Memory B cell (primary cell): Measurements from ENCODE around the gene CA10.

Experiments used
- ATAC-seq: fragments of 150-1000 bp; cut with Tn5 transposase; 2 replicates; pipeline ENCODE4 v1.10.0; 2021; ENCODE audit warnings: low read depth, mild to moderate bottlenecking, moderate library complexity
- DNase-seq, 2 donors: peaks; one replicate each; pipeline ENCODE4 v3.0.0; 2022; ENCODE audit warnings: low spot score in 2 of 2
- H3K27ac Mint-ChIP-seq: one replicate; pipeline ENCODE4 v1.8.0; 2022; ENCODE audit warnings: mild to moderate bottlenecking, moderate library complexity, mixed read lengths
- H3K27me3 Mint-ChIP-seq: one replicate; pipeline ENCODE4 v1.8.0; 2022; ENCODE audit warnings: mixed read lengths
- H3K36me3 Mint-ChIP-seq: one replicate; pipeline ENCODE4 v1.8.0; 2022; ENCODE audit warnings: mild to moderate bottlenecking, mixed read lengths
- H3K4me1 Mint-ChIP-seq: one replicate; pipeline ENCODE4 v1.8.0; 2022; ENCODE audit warnings: mixed read lengths
- H3K4me3 Mint-ChIP-seq: one replicate; pipeline ENCODE4 v1.8.0; 2022; ENCODE audit warnings: mild to moderate bottlenecking, moderate library complexity, mixed read lengths
- H3K9me3 Mint-ChIP-seq: one replicate; pipeline ENCODE4 v1.8.0; 2022; ENCODE audit warnings: mixed read lengths

CA10 gene

DNA sequence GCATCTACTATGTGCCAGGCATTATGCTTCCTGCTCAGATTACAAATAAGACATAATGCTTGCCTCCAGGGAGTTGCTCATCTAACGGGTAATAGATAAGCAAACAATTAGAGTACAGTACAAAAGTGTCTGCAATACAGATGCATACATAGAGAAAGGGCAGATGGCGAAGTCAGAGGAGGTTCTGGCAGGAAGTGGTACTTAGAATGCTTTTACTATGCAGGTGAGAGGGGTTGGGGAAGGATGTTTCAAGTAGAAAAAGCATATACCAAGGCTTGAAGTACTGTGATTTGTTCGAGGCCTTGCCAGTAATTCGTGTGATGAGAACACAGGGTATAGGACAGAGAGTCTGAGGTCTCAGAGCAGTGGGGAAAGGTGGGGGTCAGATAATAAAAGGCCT, 548.4 kb downstream of the CA10 start:
- ATAC-seq, result no peak
- H3K36me3 Mint-ChIP-seq, result no peaks in the 10 kb centered on the region
- no peak overlapping the region for H3K27ac Mint-ChIP-seq
- no peak for DNase-seq
- no peaks in the 10 kb centered on the region for H3K4me1 Mint-ChIP-seq
- peaks cover 1% of the 10 kb centered on the region for H3K9me3 Mint-ChIP-seq
- H3K27me3 Mint-ChIP-seq, result peaks cover 1% of the 10 kb centered on the region
- H3K4me3 Mint-ChIP-seq, result no peak overlapping the region

DNA sequence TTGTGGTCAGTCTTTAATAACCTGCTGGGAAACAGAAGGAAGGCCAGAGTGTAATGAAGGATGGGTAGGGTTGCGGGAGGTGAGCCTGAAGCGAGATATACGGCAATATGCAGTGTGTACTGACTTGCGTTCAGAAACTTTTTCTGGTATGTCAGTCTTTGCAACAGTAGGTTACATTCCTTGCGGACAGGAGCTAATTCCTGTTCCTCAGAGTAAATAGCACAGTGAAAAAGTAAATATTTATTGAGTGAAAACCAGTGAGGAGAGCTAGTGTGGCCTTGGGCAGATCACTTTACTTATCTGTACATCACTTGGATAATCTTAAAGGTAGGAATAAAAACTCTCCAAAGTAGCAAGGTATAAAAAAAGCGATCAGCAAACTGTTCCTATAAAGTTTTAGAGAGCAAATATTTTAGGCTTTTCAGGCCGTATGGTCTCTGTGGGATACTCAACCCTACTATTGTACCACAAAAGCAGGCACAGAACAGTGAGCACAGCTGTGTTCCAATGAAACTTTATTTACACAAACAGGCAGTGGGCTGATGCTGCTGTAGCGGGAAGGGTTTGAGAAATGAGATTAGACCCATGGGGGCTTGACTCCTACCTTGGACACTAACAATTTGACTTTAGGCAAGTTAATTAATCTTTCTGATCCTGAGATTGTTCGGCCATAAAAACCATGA, 550.1 kb downstream of the CA10 start:
- DNase-seq (no peak), ATAC-seq (no peak)
- H3K4me1 Mint-ChIP-seq, result no peaks in the 10 kb centered on the region
- no peak overlapping the region for H3K27ac Mint-ChIP-seq
- peaks cover 1% of the 10 kb centered on the region for H3K9me3 Mint-ChIP-seq
- H3K4me3 Mint-ChIP-seq, result no peak overlapping the region
- peaks cover 3% of the 10 kb centered on the region for H3K27me3 Mint-ChIP-seq
- no peaks in the 10 kb centered on the region for H3K36me3 Mint-ChIP-seq

GRCh38 chr17:51607512-51607911, 551.0 kb downstream of the CA10 start:
- Mint-ChIP-seq H3K27me3 (peaks cover 3% of the 10 kb centered on the region), H3K36me3 (no peaks in the 10 kb centered on the region), H3K4me3 (no peak overlapping the region), H3K9me3 (peaks cover 1% of the 10 kb centered on the region), H3K4me1 (no peaks in the 10 kb centered on the region), H3K27ac (no peak overlapping the region)
- ATAC-seq, result no peak
- no peak for DNase-seq

DNA sequence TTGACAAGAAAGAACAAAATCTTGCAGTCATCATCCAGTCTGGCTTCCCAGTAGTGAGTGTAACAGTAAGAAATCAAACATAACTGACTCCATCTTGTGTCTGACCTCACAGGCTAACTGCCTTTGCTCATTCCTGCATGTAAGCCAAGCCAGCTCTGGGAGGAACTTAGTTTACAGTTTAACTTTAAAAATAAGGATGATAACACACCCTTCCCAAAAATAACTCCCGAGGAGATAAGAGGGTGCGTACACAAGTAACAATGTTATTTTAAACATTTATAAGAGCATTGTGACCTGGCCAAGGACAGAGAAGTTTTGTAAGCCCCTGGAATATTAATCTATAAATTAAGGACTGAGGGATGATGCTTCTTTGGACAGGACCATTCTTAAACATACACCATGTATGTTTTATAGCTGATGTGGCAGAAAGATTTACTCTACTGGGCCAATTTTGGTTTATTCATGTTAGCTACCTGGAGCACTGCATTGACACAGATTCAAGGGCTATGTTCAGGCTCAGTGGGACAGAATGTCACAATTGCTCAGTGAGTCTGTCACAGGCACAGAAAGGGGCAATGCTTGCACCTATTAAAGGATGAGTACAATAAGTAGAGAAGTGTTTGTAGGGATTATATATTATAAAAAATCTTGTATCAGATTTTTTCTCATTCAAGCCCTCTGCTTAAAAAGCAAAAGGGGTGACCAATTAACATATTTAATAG, 554.1 kb downstream of the CA10 start:
- no peak for ATAC-seq
- Mint-ChIP-seq H3K27me3 (peaks cover 4% of the 10 kb centered on the region), H3K4me3 (no peak overlapping the region), H3K27ac (no peak overlapping the region), H3K36me3 (no peaks in the 10 kb centered on the region), H3K9me3 (peaks cover 1% of the 10 kb centered on the region), H3K4me1 (no peaks in the 10 kb centered on the region)
- no peak for DNase-seq

DNA sequence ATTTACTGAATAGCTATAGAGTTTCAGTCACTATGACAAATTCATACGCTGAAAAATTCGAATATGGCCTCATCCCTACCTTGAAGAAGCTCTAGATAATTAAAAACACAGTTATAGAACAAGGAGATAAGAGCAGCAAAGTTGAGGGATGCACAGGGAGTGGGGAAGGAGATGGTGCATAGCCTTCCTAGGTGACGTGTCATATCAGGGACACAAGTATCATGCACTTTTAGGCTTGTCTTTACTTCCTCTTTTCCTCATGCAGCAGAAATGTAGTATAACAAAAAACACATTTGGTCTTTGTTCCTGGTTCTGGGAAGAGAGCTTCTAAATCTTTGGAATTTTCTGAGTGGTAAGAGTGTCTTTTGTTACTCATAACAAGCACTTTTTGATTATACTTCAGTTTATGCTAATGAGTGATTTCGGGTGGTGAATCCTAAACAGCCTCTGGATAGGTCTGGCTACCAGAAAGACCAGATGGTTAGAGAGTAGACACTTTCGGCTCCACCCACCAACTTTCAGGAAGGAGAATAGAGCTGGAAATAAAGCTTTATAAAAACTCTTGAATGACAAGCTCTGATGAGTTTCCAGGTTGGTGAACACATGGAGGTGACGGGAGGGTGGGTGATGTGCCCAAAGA, 556.8 kb downstream of the CA10 start:
- Mint-ChIP-seq H3K27ac (no peak overlapping the region), H3K36me3 (no peaks in the 10 kb centered on the region), H3K27me3 (peaks cover 6% of the 10 kb centered on the region), H3K4me1 (no peaks in the 10 kb centered on the region), H3K9me3 (peaks cover 1% of the 10 kb centered on the region), H3K4me3 (no peak overlapping the region)
- ATAC-seq (no peak), DNase-seq (no peak)

DNA sequence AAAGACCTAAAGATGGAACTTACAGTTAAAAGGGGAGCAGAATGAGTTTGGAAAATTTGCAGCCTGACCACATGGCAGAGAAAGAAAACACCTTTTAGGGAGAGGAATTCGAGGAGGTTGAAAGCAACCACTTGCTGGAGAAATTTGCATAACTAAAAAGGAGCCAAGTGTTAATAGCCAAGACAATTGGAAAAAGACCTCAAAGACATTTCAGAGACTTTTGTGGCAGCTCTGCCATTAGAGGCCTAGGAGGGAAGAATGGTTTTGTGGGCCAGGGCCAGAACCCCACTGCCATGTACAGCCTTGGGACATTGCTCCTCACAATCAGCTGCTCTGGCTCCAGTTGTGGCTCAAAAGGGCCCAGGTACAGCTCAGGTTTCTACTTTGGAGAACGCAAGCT, 559.7 kb downstream of the CA10 start:
- Mint-ChIP-seq H3K27me3 (peaks cover 8% of the 10 kb centered on the region), H3K9me3 (no peaks in the 10 kb centered on the region), H3K4me3 (no peak overlapping the region), H3K4me1 (no peaks in the 10 kb centered on the region), H3K27ac (no peak overlapping the region), H3K36me3 (no peaks in the 10 kb centered on the region)
- ATAC-seq, result no peak
- no peak for DNase-seq

DNA sequence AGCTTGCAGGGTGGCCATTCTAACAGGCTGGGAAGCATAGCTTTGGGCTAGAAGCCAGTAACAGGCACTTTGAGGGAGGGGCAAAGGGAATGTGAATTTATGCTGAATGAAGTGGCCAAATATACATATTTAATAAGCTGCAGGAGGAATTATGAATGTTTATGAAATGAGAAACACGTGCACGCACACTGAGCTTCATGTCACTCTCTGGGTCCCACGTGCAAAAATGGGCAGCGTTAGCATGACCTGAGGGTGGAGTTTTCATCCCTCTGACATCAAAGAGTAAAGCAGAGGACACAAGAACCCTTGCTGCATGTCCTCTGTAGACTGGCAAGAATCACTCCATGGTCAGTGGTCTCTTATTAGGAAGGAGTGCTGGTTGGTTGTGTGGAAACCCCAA, 561.2 kb downstream of the CA10 start:
- no peaks in the 10 kb centered on the region for H3K36me3 Mint-ChIP-seq
- H3K4me3 Mint-ChIP-seq, result no peak overlapping the region
- ATAC-seq, result no peak
- H3K4me1 Mint-ChIP-seq, result no peaks in the 10 kb centered on the region
- H3K27ac Mint-ChIP-seq, result no peak overlapping the region
- H3K27me3 Mint-ChIP-seq, result peaks cover 7% of the 10 kb centered on the region
- DNase-seq, result no peak
- H3K9me3 Mint-ChIP-seq, result no peaks in the 10 kb centered on the region

- no peak for DNase-seq
- Mint-ChIP-seq H3K27ac (no peak overlapping the region), H3K27me3 (peaks cover 6% of the 10 kb centered on the region), H3K4me3 (no peak overlapping the region), H3K36me3 (no peaks in the 10 kb centered on the region), H3K4me1 (no peaks in the 10 kb centered on the region), H3K9me3 (no peaks in the 10 kb centered on the region)
- ATAC-seq, result no peak
Measured at GRCh38 chr17:51595826-51596398, 562.6 kb downstream of the CA10 start.

DNA sequence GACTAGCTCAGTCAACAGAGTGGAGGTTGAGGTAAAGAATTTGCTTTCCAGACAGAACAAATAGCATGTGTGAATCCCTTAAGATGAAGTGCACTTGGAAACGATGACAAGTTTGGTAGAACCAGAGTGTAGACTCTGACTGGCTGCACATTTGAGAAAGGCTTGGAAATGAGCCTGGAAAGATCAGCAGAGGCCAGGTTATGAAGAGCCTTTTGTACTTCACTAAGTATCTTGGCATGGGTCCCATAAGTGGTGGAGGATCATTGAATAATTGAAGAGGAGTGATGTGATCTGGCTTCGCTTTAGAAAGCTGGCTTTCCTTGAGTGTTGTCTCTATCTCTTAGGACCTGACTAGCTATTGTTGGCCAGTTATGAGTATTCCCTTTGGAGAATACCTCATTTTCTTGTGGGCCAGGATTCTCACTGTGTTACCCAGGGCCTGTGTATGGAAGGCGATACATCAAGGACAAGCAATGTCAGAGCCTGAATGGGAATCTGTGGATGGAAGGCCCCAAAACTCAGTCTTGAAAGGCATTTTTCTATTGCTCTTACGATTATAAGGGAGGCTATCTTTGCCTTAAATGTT, 568.4 kb downstream of the CA10 start:
- no peak for DNase-seq
- H3K27me3 Mint-ChIP-seq, result peaks cover 2% of the 10 kb centered on the region
- no peak for ATAC-seq
- no peak overlapping the region for H3K27ac Mint-ChIP-seq
- H3K4me3 Mint-ChIP-seq, result no peak overlapping the region
- no peaks in the 10 kb centered on the region for H3K4me1 Mint-ChIP-seq
- H3K9me3 Mint-ChIP-seq, result peaks cover 9% of the 10 kb centered on the region
- H3K36me3 Mint-ChIP-seq, result peaks cover 2% of the 10 kb centered on the region

DNA sequence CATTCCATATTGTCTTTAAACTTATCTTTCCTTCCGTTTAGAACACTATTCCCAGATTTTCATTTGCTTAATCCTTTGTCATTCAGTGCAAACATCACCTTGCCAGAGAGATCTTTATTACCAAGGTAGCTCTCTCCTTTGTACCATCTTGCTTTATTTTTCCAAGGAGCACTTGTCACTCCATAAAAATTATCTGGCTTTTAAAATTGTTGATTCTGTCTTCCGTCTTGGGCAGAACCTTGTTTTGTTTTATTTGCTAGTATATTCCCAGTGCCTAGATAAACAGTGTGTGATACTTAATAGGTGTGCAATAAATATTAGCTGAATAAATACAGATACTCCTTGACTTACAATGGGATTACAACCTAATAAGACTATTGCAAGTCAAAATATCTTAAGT, 570.5 kb downstream of the CA10 start:
- Mint-ChIP-seq H3K9me3 (peaks cover 14% of the 10 kb centered on the region), H3K27me3 (peaks cover 10% of the 10 kb centered on the region), H3K27ac (no peak overlapping the region), H3K4me3 (no peak overlapping the region), H3K36me3 (peaks cover 2% of the 10 kb centered on the region), H3K4me1 (no peaks in the 10 kb centered on the region)
- ATAC-seq (no peak), DNase-seq (no peak)

DNA sequence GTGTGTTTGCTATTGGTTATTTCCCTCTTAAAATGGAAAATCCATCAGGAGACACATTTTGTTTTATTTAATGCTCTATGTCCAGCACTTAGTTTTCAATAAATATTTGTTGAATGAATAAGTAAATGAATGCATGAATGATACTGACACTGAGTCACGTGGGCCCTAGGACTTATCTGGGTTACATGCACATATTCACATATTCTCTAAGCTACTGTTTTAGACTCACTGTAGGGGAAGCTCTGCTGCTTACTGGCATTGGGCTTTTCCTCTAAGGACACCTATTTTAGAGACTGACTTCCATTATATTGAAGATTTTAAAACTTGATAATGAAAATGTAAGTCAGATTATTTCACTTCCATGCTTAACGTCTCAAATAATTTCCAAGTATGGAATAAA, 571.0 kb downstream of the CA10 start:
- Mint-ChIP-seq H3K9me3 (peaks cover 14% of the 10 kb centered on the region), H3K27ac (no peak overlapping the region), H3K4me1 (no peaks in the 10 kb centered on the region), H3K4me3 (no peak overlapping the region), H3K36me3 (peaks cover 2% of the 10 kb centered on the region), H3K27me3 (peaks cover 10% of the 10 kb centered on the region)
- no peak for ATAC-seq
- DNase-seq, result no peak

DNA sequence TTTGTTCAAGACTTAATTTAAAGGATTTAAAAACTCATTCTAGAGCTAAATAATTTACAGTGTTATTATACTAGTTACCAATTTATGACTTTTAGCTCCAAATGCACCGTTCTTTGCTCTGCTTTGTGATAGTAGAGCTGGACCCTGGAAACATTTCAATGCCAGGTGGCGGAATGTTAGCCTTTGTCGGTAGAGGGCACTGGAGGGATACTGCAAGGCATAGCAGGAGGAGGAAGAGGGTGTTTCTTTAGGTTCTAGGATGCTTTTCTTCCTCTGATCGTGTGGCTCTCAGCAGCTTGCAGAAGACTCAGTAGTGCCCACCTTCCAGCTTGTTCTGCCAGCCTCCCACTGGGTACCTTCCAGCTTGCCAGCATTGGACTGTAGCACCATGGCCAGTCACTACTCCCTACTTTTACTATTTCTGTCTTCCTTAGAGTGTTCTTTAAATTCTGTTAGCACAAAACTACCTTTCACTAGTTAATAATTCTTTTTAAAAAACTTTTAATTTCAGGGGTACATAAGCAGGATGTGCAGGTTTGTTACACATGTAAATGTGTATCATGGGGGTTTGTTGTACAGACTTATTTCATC, 572.9 kb downstream of the CA10 start:
- DNase-seq, result no peak
- H3K27me3 Mint-ChIP-seq, result peaks cover 10% of the 10 kb centered on the region

GRCh38 chr17:51580869-51581268, 577.6 kb downstream of the CA10 start:
- Mint-ChIP-seq H3K27ac (no peak overlapping the region), H3K27me3 (peaks cover 13% of the 10 kb centered on the region), H3K36me3 (no peaks in the 10 kb centered on the region), H3K4me1 (no peaks in the 10 kb centered on the region), H3K4me3 (no peak overlapping the region), H3K9me3 (peaks cover 21% of the 10 kb centered on the region)
- no peak for DNase-seq
- no peak for ATAC-seq

More for the DNA sequence above, 572.9 kb downstream of the CA10 start:
- peaks cover 2% of the 10 kb centered on the region for H3K36me3 Mint-ChIP-seq
- H3K27ac Mint-ChIP-seq, result no peak overlapping the region
- H3K9me3 Mint-ChIP-seq, result peaks cover 14% of the 10 kb centered on the region
- no peak overlapping the region for H3K4me3 Mint-ChIP-seq
- no peak for ATAC-seq
- H3K4me1 Mint-ChIP-seq, result no peaks in the 10 kb centered on the region
